A673 (cell line): ENCODE results near the gene NTRK3. TPM values are rescaled to one million over a fixed set of nuclear protein-coding genes. Genes with fewer than 3 reads are reported as not detected.

Experiments used
- BruUV-seq: library from RNA; stranded (reverse); fragments of 400-500 nt; replicated peaks from 2 replicates; lab custom pipeline; 2021; lab: Mats Ljungman, UMichigan
- CTCF ChIA-PET: fragments of 300-600 bp; sonication (Branson Sonifier 250); formaldehyde crosslinking; loops from one replicate; lab custom pipeline; 2022; ENCODE audit warnings: antibody characterized with exemption; lab: Charles Lee
- POLR2A ChIA-PET: fragments of 300-600 bp; sonication (Branson Sonifier 250); formaldehyde crosslinking; loops from one replicate; lab custom pipeline; 2022; ENCODE audit warnings: antibody characterized with exemption; ENCODE audit not compliant: low non-redundant PET; lab: Charles Lee
- DNase-seq: peaks from one replicate; pipeline ENCODE4 v3.0.0-alpha.2; 2015; ENCODE audit warnings: low spot score
- H3K27ac ChIP-seq: fragments of 200-600 bp; sonication (generic); 2 replicates; pipeline ENCODE4 v1.5.1; 2016; ENCODE audit warnings: mixed run types, low read depth, mild to moderate bottlenecking, mixed read lengths, antibody characterized with exemption, low read length; ENCODE audit not compliant: poor library complexity, severe bottlenecking
- H3K27me3 ChIP-seq: fragments of 200-600 bp; sonication (generic); replicated peaks from 2 replicates; pipeline ENCODE4 v1.6.1; 2017; ENCODE audit warnings: mixed run types, low read depth, mild to moderate bottlenecking, mixed read lengths, antibody characterized with exemption, low read length; ENCODE audit not compliant: insufficient read depth, poor library complexity
- H3K36me3 ChIP-seq: fragments of 200-600 bp; sonication (generic); 2 replicates; pipeline ENCODE4 v1.6.1; 2016; ENCODE audit warnings: mixed run types, mild to moderate bottlenecking, mixed read lengths, antibody characterized with exemption, low read length; ENCODE audit not compliant: insufficient read depth, poor library complexity, severe bottlenecking
- H3K4me1 ChIP-seq: fragments of 200-600 bp; sonication (generic); 2 replicates; pipeline ENCODE4 v1.6.1; 2017; ENCODE audit warnings: mixed run types, mild to moderate bottlenecking, mixed read lengths, antibody characterized with exemption, low read length; ENCODE audit not compliant: insufficient read depth, poor library complexity, severe bottlenecking
- H3K4me3 ChIP-seq: fragments of 200-600 bp; sonication (generic); 2 replicates; pipeline ENCODE4 v1.5.1; 2016; ENCODE audit warnings: low read depth, mixed run types, mild to moderate bottlenecking, mixed read lengths, low read length; ENCODE audit not compliant: poor library complexity, severe bottlenecking
- H3K9me3 ChIP-seq: fragments of 200-600 bp; sonication (generic); 2 replicates; pipeline ENCODE4 v1.6.1; 2016; ENCODE audit warnings: mixed run types, low read depth, mild to moderate bottlenecking, mixed read lengths, antibody characterized with exemption, low read length; ENCODE audit not compliant: poor library complexity, severe bottlenecking
- CTCF ChIP-seq: fragments of 300-800, 200-600 bp; sonication (generic); conservative IDR thresholded peaks from 2 replicates; pipeline ENCODE4 v1.5.1; 2017; ENCODE audit warnings: low read depth, mild to moderate bottlenecking, antibody characterized with exemption, low read length, moderate library complexity, mixed read lengths
- EZH2 ChIP-seq: fragments of 200-600 bp; sonication (generic); IDR thresholded peaks from 2 replicates; pipeline ENCODE4 v1.6.1; 2017; ENCODE audit warnings: borderline replicate concordance, low read depth, mild to moderate bottlenecking, mixed read lengths, antibody characterized with exemption, low read length; ENCODE audit not compliant: poor library complexity, severe bottlenecking
- intact Hi-C: fragments of 100-400 bp; cut with micrococcal nuclease; formaldehyde crosslinking; loops from one replicate; pipeline ENCODE4 v1.10.0; 2022; ENCODE audit not compliant: unreplicated experiment
- total RNA-seq: library from RNA; stranded (reverse); gene quantifications from 2 replicates; pipeline ENCODE4 v1.2.3, GENCODE V29; 2021

The NTRK3 gene
- total RNA-seq, 1 experiment from 2014 or later = not detected

- H3K27me3 ChIP-seq = no peaks in the 10 kb centered on the region
- no TSS peak for BruUV-seq
- ChIA-PET CTCF (no interaction called here), POLR2A (no interaction called here)
- intact Hi-C loops = no loop called here
- no peaks in the 10 kb centered on the region for H3K4me1 ChIP-seq
- no peak for TF ChIP-seq CTCF
- no peak for TF ChIP-seq EZH2
- no peaks in the 10 kb centered on the region for H3K9me3 ChIP-seq
- H3K27ac ChIP-seq = no peak overlapping the region
- no peaks in the 10 kb centered on the region for H3K36me3 ChIP-seq
- no peak overlapping the region for H3K4me3 ChIP-seq
- no peak for DNase-seq
These were observed 280.0 kb downstream of the NTRK3 start for GRCh38 chr15:87976552-87976951.

GRCh38 chr15:87973501-87974215 lies 282.9 kb downstream of the NTRK3 start:
- CTCF ChIA-PET = no interaction called here

GRCh38 chr15:87971076-87971475 lies 285.5 kb downstream of the NTRK3 start:
- DNase-seq = no peak
- intact Hi-C loops = no loop called here
- Histone ChIP-seq H3K9me3 (no peaks in the 10 kb centered on the region), H3K27ac (no peak overlapping the region), H3K36me3 (no peaks in the 10 kb centered on the region), H3K27me3 (no peaks in the 10 kb centered on the region), H3K4me3 (no peak overlapping the region), H3K4me1 (no peaks in the 10 kb centered on the region)
- ChIA-PET CTCF (no interaction called here), POLR2A (no interaction called here)
- no TSS peak for BruUV-seq
- TF ChIP-seq EZH2 = no peak
- TF ChIP-seq CTCF = no peak

More at GRCh38 chr15:87973501-87974215, 282.9 kb downstream of the NTRK3 start:
- no peak overlapping the region for H3K4me3 ChIP-seq
- no peaks in the 10 kb centered on the region for H3K36me3 ChIP-seq
- no peak for TF ChIP-seq CTCF
- TF ChIP-seq EZH2 = no peak
- H3K27ac ChIP-seq = no peak overlapping the region
- POLR2A ChIA-PET = no interaction called here
- DNase-seq = no peak
- BruUV-seq = no TSS peak
- H3K27me3 ChIP-seq = no peaks in the 10 kb centered on the region
- no peaks in the 10 kb centered on the region for H3K9me3 ChIP-seq
- H3K4me1 ChIP-seq = no peaks in the 10 kb centered on the region
- intact Hi-C loops = no loop called here
